DMS 273 (cell line): ENCODE results near the gene WRNIP1.
"Not testable (repeated sequence)": the region's sequence is repeated elsewhere in the genome, so short reads cannot be mapped to it uniquely, and the experiment has no call there.

Experiments used
- DNase-seq: peaks from one replicate; lab custom pipeline; 2025; ENCODE audit not compliant: unreplicated experiment; lab: John Stamatoyannopoulos, UW

Gene WRNIP1

DNA sequence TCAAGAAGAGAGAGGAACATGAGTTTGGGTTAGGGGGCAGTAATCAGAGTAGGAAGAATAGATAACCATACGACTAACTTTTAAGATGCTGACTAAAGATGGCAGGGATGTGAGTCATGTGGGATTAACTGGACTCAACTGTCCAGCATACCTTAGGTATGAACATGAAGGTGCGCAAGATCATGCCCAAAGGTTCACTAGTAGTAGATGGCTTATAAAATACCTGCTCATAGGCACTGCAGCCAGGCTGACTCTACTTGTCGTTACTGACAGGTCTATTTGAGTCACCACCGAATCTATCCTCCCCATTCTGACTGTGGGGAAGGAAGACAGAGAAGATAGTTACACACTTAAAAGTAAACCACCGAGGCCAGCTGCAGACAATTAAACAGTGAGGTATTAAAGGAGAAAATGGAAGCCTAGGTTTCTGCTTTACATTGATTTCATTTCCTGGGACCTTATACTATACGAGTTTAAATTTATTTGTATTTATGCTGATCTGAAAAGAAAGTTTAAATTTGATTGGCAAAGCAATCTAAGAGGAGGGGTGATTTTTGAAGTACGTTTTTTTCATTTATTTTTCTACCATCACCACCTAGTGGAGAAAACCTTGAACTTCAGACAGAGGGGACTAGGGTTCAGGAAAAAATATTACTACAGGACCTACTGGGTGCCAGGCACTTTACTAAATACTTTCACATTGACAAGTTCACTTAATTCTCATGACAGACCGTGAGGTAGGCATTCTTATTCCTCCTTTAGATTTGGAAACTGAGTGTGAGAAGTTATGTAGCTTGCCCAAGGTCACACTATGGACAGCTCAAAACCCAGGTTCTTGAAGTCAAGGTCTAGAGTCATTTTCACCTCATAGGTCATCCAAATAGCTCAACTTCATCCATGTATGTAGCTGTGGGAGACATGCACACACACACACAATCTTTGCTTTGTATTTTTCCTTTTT lies 4.0 kb upstream of the WRNIP1 start:
- DNase-seq = no peak

GRCh38 chr6:2762868-2763267 lies 2.3 kb upstream of the WRNIP1 start:
- DNase-seq = not testable (repeated sequence)

GRCh38 chr6:2763345-2763841 lies 1.8 kb upstream of the WRNIP1 start:
- no peak for DNase-seq

GRCh38 chr6:2763876-2764540 lies 1.2 kb upstream of the WRNIP1 start:
- DNase-seq = no peak

- peak; percentile 88 for DNase-seq
These were observed 505 bp upstream of the WRNIP1 start for GRCh38 chr6:2764610-2765165.

GRCh38 chr6:2765896-2766766 lies 938 bp downstream of the WRNIP1 start:
- DNase-seq = peak; percentile 69

- peak; percentile 46 for DNase-seq
These were observed 1.8 kb downstream of the WRNIP1 start for GRCh38 chr6:2766767-2767656.

DNA sequence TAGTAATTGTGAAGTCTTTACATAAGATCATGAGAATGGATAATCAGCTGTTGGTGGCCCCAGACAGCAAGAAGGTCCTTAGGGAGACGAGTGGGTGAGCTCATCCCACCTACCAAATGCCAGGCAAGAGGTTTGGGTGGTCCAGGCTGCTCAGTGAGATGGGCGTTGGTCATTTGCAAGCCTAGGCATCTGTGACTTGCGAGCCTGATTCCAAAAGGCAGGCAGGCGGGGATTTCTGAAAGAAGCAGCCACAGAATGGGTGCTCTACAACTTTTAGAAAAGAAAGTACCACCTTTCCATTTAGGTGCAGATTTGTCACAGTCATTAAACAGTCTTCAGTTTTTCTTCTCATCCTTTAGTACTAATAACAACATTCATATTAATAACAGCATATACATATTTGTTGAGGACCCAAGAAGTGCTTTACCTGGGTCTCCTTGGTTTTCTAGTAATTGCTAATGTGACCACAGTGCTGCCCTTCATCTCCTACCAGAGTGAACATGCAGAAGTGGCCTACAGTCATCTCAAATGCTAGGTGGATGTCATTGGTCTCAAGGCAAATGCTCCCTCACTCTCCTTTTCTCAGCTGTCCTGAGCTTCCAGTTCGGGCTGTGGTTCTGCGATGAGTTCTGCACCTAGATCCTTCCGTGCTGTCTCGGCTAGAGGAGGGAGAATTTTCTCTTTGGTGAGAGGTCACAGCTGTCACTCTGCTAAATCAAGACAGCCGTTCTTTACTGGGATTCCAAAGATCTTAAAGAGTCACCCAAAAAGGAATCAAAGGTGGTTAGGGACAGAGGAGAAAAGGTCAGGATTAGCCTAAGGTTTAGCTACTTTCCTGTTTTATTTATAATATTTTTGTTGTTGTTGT lies 2.7 kb downstream of the WRNIP1 start:
- peak; percentile 32 for DNase-seq

DNA sequence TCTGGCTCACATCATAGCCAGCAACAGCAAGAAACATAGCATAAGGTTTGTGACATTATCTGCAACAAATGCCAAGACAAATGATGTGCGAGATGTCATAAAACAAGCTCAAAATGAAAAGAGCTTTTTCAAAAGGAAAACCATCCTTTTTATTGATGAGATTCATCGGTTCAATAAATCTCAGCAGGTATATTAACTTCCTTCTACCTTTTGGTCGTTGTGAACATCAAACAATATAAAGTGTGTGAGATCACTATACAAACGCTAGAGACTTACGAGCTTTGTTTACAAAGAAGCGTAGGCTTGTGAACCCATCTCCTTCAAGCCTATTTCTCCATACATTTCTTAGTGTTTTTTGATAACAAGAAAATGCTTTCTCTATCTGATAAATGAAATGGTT lies 3.5 kb downstream of the WRNIP1 start:
- DNase-seq = no peak

- DNase-seq = peak; percentile 35
These were observed 5.0 kb downstream of the WRNIP1 start for GRCh38 chr6:2770171-2770570.

GRCh38 chr6:2771079-2771478 lies 5.9 kb downstream of the WRNIP1 start:
- DNase-seq = no peak

DNA sequence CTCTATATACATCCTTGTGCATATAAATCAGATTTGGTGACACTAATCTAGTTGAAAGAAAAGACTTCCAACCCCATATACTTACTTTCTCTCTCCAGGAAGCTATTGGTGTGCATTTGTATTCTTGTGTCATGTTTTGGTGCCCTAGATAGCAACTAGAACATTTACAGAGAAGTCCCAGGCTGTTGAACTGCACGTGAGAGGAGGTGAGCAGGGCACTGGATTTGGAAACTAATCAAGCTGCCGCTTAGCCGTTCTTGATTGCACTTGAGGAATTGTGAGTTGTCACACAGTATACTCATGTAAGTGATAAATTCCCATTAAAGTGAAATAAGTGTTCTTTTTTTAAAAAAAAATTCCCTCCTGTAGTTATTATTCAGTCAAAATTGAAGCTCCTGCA lies 7.6 kb downstream of the WRNIP1 start:
- no peak for DNase-seq

- DNase-seq = no peak
These were observed 8.3 kb downstream of the WRNIP1 start for GRCh38 chr6:2773449-2773848.

- DNase-seq = no peak
These were observed 9.8 kb downstream of the WRNIP1 start for GRCh38 chr6:2775003-2775402.

DNA sequence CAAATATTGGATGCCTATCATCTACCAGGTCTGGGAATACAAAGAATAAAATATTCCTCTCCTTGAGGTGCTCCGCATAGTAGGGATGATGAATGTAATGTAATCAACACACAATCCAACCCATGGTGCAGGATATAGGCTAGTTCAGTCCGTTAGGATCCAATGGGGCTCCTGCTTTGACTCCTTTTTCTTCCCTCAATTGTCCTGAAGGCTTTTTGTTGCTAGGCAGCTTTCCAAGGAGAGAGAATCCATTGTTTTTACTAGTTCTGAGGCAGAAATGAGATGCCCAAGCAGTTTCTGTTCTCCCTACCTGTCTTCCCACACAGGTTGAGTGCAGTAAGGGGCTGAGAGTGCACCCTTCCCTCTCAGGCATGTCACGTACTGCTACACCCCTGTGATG lies 12.1 kb downstream of the WRNIP1 start:
- no peak for DNase-seq

GRCh38 chr6:2780102-2780737 lies 15.0 kb downstream of the WRNIP1 start:
- DNase-seq = no peak

- DNase-seq = no peak
These were observed 16.6 kb downstream of the WRNIP1 start for GRCh38 chr6:2781685-2782355.

DNA sequence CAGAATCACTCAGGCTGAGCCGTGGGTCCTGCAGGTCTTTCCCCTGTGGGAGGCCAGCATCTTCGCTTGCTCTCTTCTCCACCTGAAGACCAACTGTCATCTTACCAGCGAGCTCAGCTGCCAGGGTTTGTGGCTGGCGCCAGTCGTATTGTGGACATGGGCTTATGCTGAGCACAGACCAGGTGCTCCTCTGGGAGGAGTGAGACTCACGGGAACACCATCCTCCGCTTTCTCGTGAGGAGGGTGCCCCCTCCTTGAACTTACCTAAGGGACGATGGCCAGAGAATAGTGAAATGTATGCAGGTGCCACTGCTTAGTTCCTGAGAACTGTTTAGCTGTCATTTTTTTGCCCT lies 17.1 kb downstream of the WRNIP1 start:
- DNase-seq = peak; percentile 35
